HepG2 (cell line): ENCODE measurements around the gene NAE1. TPM values are rescaled to one million over a fixed set of nuclear protein-coding genes. Genes with fewer than 3 reads are reported as not detected.

Experiments
- AKNA ChIP-seq: sonication (generic); formaldehyde crosslinking; IDR thresholded peaks from 2 replicates; pipeline ENCODE4 v1.4.0; 2020; ENCODE audit warnings: missing genetic modification reagents, borderline replicate concordance
- KDM1A ChIP-seq: IDR thresholded peaks from 2 replicates; pipeline ENCODE4 v1.6.1; 2016; ENCODE audit warnings: missing compliant biosample characterization
- MAFG ChIP-seq: sonication (generic); formaldehyde crosslinking; IDR thresholded peaks from 2 replicates; pipeline ENCODE4 v1.5.1; 2020; ENCODE audit warnings: mild to moderate bottlenecking, missing genetic modification reagents
- MBNL3 ChIP-seq: fragments of 250-450 bp; sonication (Bioruptor Pico); conservative IDR thresholded peaks from 2 replicates; pipeline ENCODE4 v1.8.0; 2022; ENCODE audit warnings: mild to moderate bottlenecking, inconsistent platforms
- MED8 ChIP-seq: sonication (generic); formaldehyde crosslinking; IDR thresholded peaks from 2 replicates; pipeline ENCODE4 v1.8.1; 2023; ENCODE audit warnings: mild to moderate bottlenecking, missing genetic modification reagents; ENCODE audit not compliant: insufficient replicate concordance
- POGZ ChIP-seq: sonication (generic); formaldehyde crosslinking; IDR thresholded peaks from 2 replicates; pipeline ENCODE4 v1.4.0; 2020; ENCODE audit warnings: mild to moderate bottlenecking, missing genetic modification reagents
- SETDB1 ChIP-seq: sonication (generic); formaldehyde crosslinking; IDR thresholded peaks from 2 replicates; pipeline ENCODE4 v1.5.1; 2020; ENCODE audit warnings: missing genetic modification reagents, mild to moderate bottlenecking, borderline replicate concordance
- TAF1 ChIP-seq: sonication (generic); formaldehyde crosslinking; IDR thresholded peaks from 2 replicates; pipeline ENCODE4 v1.4.0; 2020; ENCODE audit warnings: missing genetic modification reagents
- ZBED4 ChIP-seq: sonication (generic); formaldehyde crosslinking; IDR thresholded peaks from 2 replicates; pipeline ENCODE4 v1.4.0; 2020; ENCODE audit warnings: missing genetic modification reagents, borderline replicate concordance
- ZBTB7A ChIP-seq: sonication (generic); formaldehyde crosslinking; IDR thresholded peaks from 2 replicates; pipeline ENCODE4 v1.8.0; 2022; ENCODE audit warnings: mild to moderate bottlenecking, missing genetic modification reagents
- ZFP36L1 ChIP-seq: sonication (generic); formaldehyde crosslinking; IDR thresholded peaks from 2 replicates; pipeline ENCODE4 v1.8.0; 2022; ENCODE audit warnings: mild to moderate bottlenecking, missing genetic modification reagents, moderate library complexity
- ZIK1 ChIP-seq: sonication (generic); formaldehyde crosslinking; IDR thresholded peaks from 2 replicates; pipeline ENCODE4 v1.5.0; 2020; ENCODE audit warnings: mild to moderate bottlenecking, low read depth, missing genetic modification reagents, borderline replicate concordance
- ZNF232 ChIP-seq: sonication (generic); formaldehyde crosslinking; IDR thresholded peaks from 2 replicates; pipeline ENCODE4 v1.4.0; 2020; ENCODE audit warnings: missing genetic modification reagents, borderline replicate concordance
- ZNF530 ChIP-seq: sonication (generic); formaldehyde crosslinking; IDR thresholded peaks from 2 replicates; pipeline ENCODE4 v1.5.0; 2020; ENCODE audit warnings: low read depth, mild to moderate bottlenecking, missing genetic modification reagents
- ZNF543 ChIP-seq: sonication (generic); formaldehyde crosslinking; IDR thresholded peaks from 2 replicates; pipeline ENCODE4 v1.4.0; 2020; ENCODE audit warnings: mild to moderate bottlenecking, missing genetic modification reagents
- ZNF678 ChIP-seq: sonication (generic); formaldehyde crosslinking; IDR thresholded peaks from 2 replicates; pipeline ENCODE4 v1.4.0; 2020; ENCODE audit warnings: mild to moderate bottlenecking, missing genetic modification reagents
- ZNF788 ChIP-seq: sonication (generic); formaldehyde crosslinking; IDR thresholded peaks from 2 replicates; pipeline ENCODE4 v1.5.0; 2020; ENCODE audit warnings: mild to moderate bottlenecking, missing genetic modification reagents, borderline replicate concordance
- polyA plus RNA-seq, 8 experiments: library from polyadenylated mRNA; depleted of rRNA in 3 of 8; stranded (reverse) in 7 of 8; unstranded in 1 of 8; fragments of >200 nt; fragmentation: Illumina TruSeq in 4 of 8; extraction: Trizol in 4 of 8; gene quantifications; 2 replicates each; pipeline versions ENCODE4 v1.2.1 to v1.2.3, GENCODE V29; 2011 to 2016; ENCODE audit warnings: low read depth in 4 of 8, missing spikeins in 1 of 8, mixed read lengths in 1 of 8; ENCODE audit not compliant: insufficient read depth in 1 of 8
- total RNA-seq, 5 experiments: library from RNA; depleted of rRNA; stranded (reverse); fragments of >200 nt; fragmentation: Illumina TruSeq; extraction: Trizol; gene quantifications; 2 replicates each; pipeline ENCODE4 v1.2.3, GENCODE V29; 2016; ENCODE audit warnings: low read depth in 1 of 5
- TF ChIP-seq, protein P1 (sequence below): sonication (generic); formaldehyde crosslinking; IDR thresholded peaks from 2 replicates; pipeline ENCODE4 v1.4.0; 2020; ENCODE audit warnings: mild to moderate bottlenecking, missing genetic modification reagents
- TF ChIP-seq, protein P2 (sequence below): IDR thresholded peaks from 2 replicates; pipeline ENCODE4 v1.6.1; 2016; ENCODE audit warnings: mild to moderate bottlenecking

NAE1 gene
- total and polyA plus RNA-seq, 2 of the 13 experiments (the other 11 are each of a cell fraction or from before 2014, with no cell fraction given), result 95.7 to 206 TPM

DNA sequence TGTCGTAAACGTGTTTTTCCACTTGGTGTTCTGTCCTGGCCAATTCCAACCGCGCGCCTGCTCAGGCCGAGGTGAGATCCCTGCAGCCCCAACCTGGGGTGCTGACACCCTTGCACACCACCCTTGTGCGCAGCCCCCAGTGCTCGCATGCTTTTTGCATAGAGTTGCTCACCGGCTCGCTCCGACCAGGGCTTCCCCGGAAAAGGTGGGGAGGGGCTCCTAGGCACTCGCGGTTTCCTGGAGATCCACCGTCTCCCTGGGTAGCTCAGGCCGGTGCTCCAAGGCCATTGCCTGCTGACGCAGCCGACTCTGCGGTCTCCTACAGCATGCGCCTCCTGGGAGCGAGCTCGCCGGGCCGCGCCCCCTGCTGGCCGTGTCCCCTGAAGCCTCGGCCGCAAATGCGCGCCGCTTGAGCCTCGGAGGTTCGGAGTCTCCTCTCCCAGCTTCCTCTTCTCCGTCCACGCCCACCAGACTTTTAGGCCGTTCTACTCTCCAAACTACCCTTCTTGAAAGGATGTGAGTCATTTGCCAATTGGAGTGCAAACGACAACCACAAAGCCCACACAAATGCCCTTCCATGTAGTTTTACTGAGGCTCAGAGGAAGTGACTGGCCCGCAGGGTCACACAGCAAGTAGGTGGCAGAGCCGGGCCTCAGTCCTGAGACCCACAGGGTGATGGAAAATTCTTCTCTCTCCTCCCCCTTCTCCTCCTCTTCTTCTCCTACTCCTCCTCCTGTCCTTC is 42.3 kb upstream of the NAE1 start (continued):
- TF ChIP-seq KDM1A (no peak), ZFP36L1 (CRISPR knock-in tag) (no peak), ZBED4 (CRISPR knock-in tag) (peak; percentile 98), POGZ (peak; percentile 79), MAFG (no peak), ZNF232 (CRISPR knock-in tag) (peak; percentile 90; the same call in 1 of the 2 replicates), MBNL3 (CRISPR knock-in tag) (no peak), MED8 (CRISPR knock-in tag) (no peak), ZNF530 (no peak), ZNF543 (0 out of 2 replicates have a peak, but pooled peaks have one; percentile 28), TAF1 (no peak), ZNF788 (peak; percentile 95), ZNF678 (CRISPR knock-in tag) (no peak), SETDB1 (CRISPR knock-in tag) (no peak), AKNA (CRISPR knock-in tag) (no peak), ZIK1 (peak; percentile 57; the same call in 1 of the 2 replicates), ZBTB7A (no peak; the same call in 1 of the 2 replicates)
- TF ChIP-seq, protein P1, sequence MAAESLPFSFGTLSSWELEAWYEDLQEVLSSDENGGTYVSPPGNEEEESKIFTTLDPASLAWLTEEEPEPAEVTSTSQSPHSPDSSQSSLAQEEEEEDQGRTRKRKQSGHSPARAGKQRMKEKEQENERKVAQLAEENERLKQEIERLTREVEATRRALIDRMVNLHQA (CRISPR knock-in tag), result no peak
- TF ChIP-seq, protein P2, sequence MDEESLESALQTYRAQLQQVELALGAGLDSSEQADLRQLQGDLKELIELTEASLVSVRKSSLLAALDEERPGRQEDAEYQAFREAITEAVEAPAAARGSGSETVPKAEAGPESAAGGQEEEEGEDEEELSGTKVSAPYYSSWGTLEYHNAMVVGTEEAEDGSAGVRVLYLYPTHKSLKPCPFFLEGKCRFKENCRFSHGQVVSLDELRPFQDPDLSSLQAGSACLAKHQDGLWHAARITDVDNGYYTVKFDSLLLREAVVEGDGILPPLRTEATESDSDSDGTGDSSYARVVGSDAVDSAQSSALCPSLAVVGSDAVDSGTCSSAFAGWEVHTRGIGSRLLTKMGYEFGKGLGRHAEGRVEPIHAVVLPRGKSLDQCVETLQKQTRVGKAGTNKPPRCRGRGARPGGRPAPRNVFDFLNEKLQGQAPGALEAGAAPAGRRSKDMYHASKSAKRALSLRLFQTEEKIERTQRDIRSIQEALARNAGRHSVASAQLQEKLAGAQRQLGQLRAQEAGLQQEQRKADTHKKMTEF (CRISPR knock-in tag), result peak; percentile 60; the same call in 1 of the 2 replicates
